IMR-90 (cell line): ENCODE results near the gene HMGN4. TPM values are rescaled to one million over a fixed set of nuclear protein-coding genes. Genes with fewer than 3 reads are reported as not detected.
A peak's percentile ranks its signal among the peaks of the same experiment; 100 is the strongest.

ENCODE experiments used
- ATAC-seq: fragments of 200-7000 bp; cut with Tn5 transposase; 2 replicates; pipeline ENCODE4 v1.9.1; 2020; ENCODE audit warnings: low read depth, mild to moderate bottlenecking, moderate library complexity
- BruUV-seq: library from RNA; stranded (reverse); fragments of 400-500 nt; replicated peaks from 2 replicates; lab custom pipeline; 2021; lab: Mats Ljungman, UMichigan
- CTCF ChIA-PET: fragments of 300-600 bp; formaldehyde crosslinking; extraction: SDS; loops from one replicate; lab custom pipeline; 2021; ENCODE audit warnings: antibody characterized with exemption; lab: Yijun Ruan, JAX
- POLR2A ChIA-PET: fragments of 300-600 bp; sonication (Branson Sonifier 250); formaldehyde crosslinking; loops from one replicate; lab custom pipeline; 2022; ENCODE audit warnings: antibody characterized with exemption; ENCODE audit not compliant: unreplicated experiment; lab: Charles Lee
- DNase-seq: peaks from one replicate; pipeline ENCODE4 v3.0.0; 2013
- H2AFZ ChIP-seq: replicated peaks from 2 replicates; pipeline ENCODE3; 2013; ENCODE audit warnings: low read length, mild to moderate bottlenecking; ENCODE audit not compliant: poor library complexity
- H2AK5ac ChIP-seq: 2 replicates; pipeline ENCODE4 v1.6.1; 2013; ENCODE audit warnings: low read depth, low read length, inconsistent platforms
- H2AK9ac ChIP-seq: replicated peaks from 2 replicates; pipeline ENCODE3; 2013; ENCODE audit warnings: mild to moderate bottlenecking, low read depth, low read length, moderate library complexity; ENCODE audit not compliant: poor library complexity
- H2BK120ac ChIP-seq: 2 replicates; pipeline ENCODE4 v1.6.1; 2013; ENCODE audit warnings: low read depth, low read length, inconsistent platforms
- H2BK15ac ChIP-seq: 3 replicates; pipeline ENCODE4 v1.6.1; 2013; ENCODE audit warnings: low read depth, low read length, inconsistent platforms
- H2BK20ac ChIP-seq: 2 replicates; pipeline ENCODE4 v1.6.1; 2013; ENCODE audit warnings: low read depth, mild to moderate bottlenecking, inconsistent platforms, low read length, moderate library complexity
- H2BK5ac ChIP-seq: 2 replicates; pipeline ENCODE4 v1.6.1; 2013; ENCODE audit warnings: mild to moderate bottlenecking, low read depth, low read length, inconsistent platforms; ENCODE audit not compliant: poor library complexity, severe bottlenecking
- H3K14ac ChIP-seq: replicated peaks from 2 replicates; pipeline ENCODE4 v1.6.1; 2013; ENCODE audit warnings: low read depth, low read length, inconsistent platforms
- H3K18ac ChIP-seq: 2 replicates; pipeline ENCODE4 v1.6.1; 2013; ENCODE audit warnings: low read depth, low read length, control low read depth
- H3K23ac ChIP-seq: 2 replicates; pipeline ENCODE4 v1.6.1; 2013; ENCODE audit warnings: low read depth, low read length, inconsistent platforms
- H3K27ac ChIP-seq: 2 replicates; pipeline ENCODE4 v1.5.1; 2013; ENCODE audit warnings: mild to moderate bottlenecking, control low read depth, low read length; ENCODE audit not compliant: insufficient read depth
- H3K27me3 ChIP-seq: 2 replicates; pipeline ENCODE4 v1.6.1; 2013; ENCODE audit warnings: low read length; ENCODE audit not compliant: control insufficient read depth, insufficient read depth
- H3K36me3 ChIP-seq: 2 replicates; pipeline ENCODE4 v1.6.1; 2013; ENCODE audit warnings: low read length, mixed read lengths; ENCODE audit not compliant: control insufficient read depth, insufficient read depth
- H3K4ac ChIP-seq: 2 replicates; pipeline ENCODE4 v1.6.1; 2013; ENCODE audit warnings: low read depth, low read length, inconsistent platforms
- H3K4me1 ChIP-seq: 2 replicates; pipeline ENCODE4 v1.6.1; 2013; ENCODE audit warnings: low read length, mixed read lengths; ENCODE audit not compliant: control insufficient read depth, insufficient read depth
- H3K4me2 ChIP-seq: 2 replicates; pipeline ENCODE4 v1.6.1; 2013; ENCODE audit warnings: low read depth, mild to moderate bottlenecking, control low read depth, low read length, moderate library complexity
- H3K4me3 ChIP-seq: 2 replicates; pipeline ENCODE4 v1.5.1; 2013; ENCODE audit warnings: low read depth, mild to moderate bottlenecking, control low read depth, low read length, moderate library complexity; ENCODE audit not compliant: insufficient read depth
- H3K56ac ChIP-seq: 2 replicates; pipeline ENCODE4 v1.6.1; 2013; ENCODE audit warnings: low read length, inconsistent platforms; ENCODE audit not compliant: insufficient read depth; ENCODE audit errors: extremely low read depth
- H3K79me1 ChIP-seq, 2 experiments: 2 replicates each; pipeline ENCODE4 v1.6.1; 2013; ENCODE audit warnings: low read length in 2 of 2, inconsistent platforms in 1 of 2, low read depth in 1 of 2
- H3K9ac ChIP-seq: 2 replicates; pipeline ENCODE4 v1.6.1; 2013; ENCODE audit warnings: low read depth, low read length, control low read depth
- H3K9me1 ChIP-seq: 2 replicates; pipeline ENCODE4 v1.6.1; 2013; ENCODE audit warnings: low read length, inconsistent platforms; ENCODE audit not compliant: insufficient read depth
- H3K9me3 ChIP-seq: 2 replicates; pipeline ENCODE4 v1.6.1; 2013; ENCODE audit warnings: low read length; ENCODE audit not compliant: control insufficient read depth, insufficient read depth
- H4K20me1 ChIP-seq: 2 replicates; pipeline ENCODE4 v1.6.1; 2013; ENCODE audit warnings: low read length, inconsistent platforms; ENCODE audit not compliant: insufficient read depth
- H4K5ac ChIP-seq: 2 replicates; pipeline ENCODE4 v1.6.1; 2013; ENCODE audit warnings: mild to moderate bottlenecking, low read depth, low read length, control low read depth
- H4K8ac ChIP-seq, 2 experiments: 2 replicates each; pipeline ENCODE4 v1.6.1; 2013; ENCODE audit warnings: low read depth in 2 of 2, low read length in 2 of 2, control low read depth in 1 of 2, inconsistent platforms in 1 of 2
- H4K91ac ChIP-seq: 2 replicates; pipeline ENCODE4 v1.6.1; 2013; ENCODE audit warnings: low read depth, low read length, inconsistent platforms; ENCODE audit not compliant: insufficient read depth
- CEBPB ChIP-seq: IDR thresholded peaks from 2 replicates; pipeline ENCODE4 v1.6.1; 2012; ENCODE audit warnings: low read depth, low read length, improper control_type of control experiment
- CHD1 ChIP-seq: IDR thresholded peaks from 2 replicates; pipeline ENCODE4 v1.6.1; 2012; ENCODE audit warnings: low read depth, low read length, improper control_type of control experiment
- FOS ChIP-seq: fragments of 150-350 bp; IDR thresholded peaks from 2 replicates; pipeline ENCODE4 v1.6.1; 2016; ENCODE audit warnings: low read depth, low read length
- SMC3 ChIP-seq: fragments of 150-350 bp; IDR thresholded peaks from 2 replicates; pipeline ENCODE4 v1.6.1; 2016; ENCODE audit warnings: low read depth, mild to moderate bottlenecking, antibody characterized with exemption, low read length, moderate library complexity
- WGBS, 2 experiments: methylation state at CpG; one replicate each; pipeline versions ENCODE4 v1.1.5 to v1.1.7; 2013; ENCODE audit warnings: missing lambda C conversion rate in 2 of 2; ENCODE audit not compliant: insufficient read length in 1 of 2; ENCODE audit errors: extremely low coverage in 2 of 2; 5-methylcytosine and 5-hydroxymethylcytosine counted together
- dilution Hi-C: fragments of 300-500 bp; cut with HindIII; formaldehyde crosslinking; loops from one replicate; pipeline ENCODE4 v1.14.3; 2018; ENCODE audit warnings: low sequenced_read_pairs; ENCODE audit not compliant: unreplicated experiment
- in situ Hi-C: fragments of 300-500 bp; cut with MboI; formaldehyde crosslinking; loops from 3 replicates; pipeline ENCODE4 v1.14.3; 2019; ENCODE audit warnings: low sequenced_read_pairs, inconsistent platforms, mixed read lengths
- intact Hi-C: fragments of 100-400 bp; cut with micrococcal nuclease; formaldehyde crosslinking; loops from 2 replicates; pipeline ENCODE4 v1.10.0; 2022
- polyA plus RNA-seq, 3 experiments: library from polyadenylated mRNA; depleted of rRNA; stranded (reverse); fragments of >200 nt; gene quantifications; 2 replicates each; pipeline ENCODE4 v1.2.3, GENCODE V29; 2012; ENCODE audit warnings: low replicate concordance in 1 of 3
- total RNA-seq: library from RNA; depleted of rRNA; stranded (reverse); fragments of >200 nt; gene quantifications from 2 replicates; pipeline ENCODE4 v1.2.3, GENCODE V29; 2012

HMGN4 gene
- total and polyA plus RNA-seq, 2 of the 4 experiments (the other 2 are of a cell fraction) = 46.4 to 50.2 TPM

GRCh38 chr6:26594131-26594498, 55.9 kb downstream of the HMGN4 start:
- Histone ChIP-seq H3K27me3 (no peaks in the 10 kb centered on the region), H3K4me3 (no peak overlapping the region), H2BK120ac (no peak overlapping the region), H3K9me3 (no peaks in the 10 kb centered on the region), H3K14ac (no peak overlapping the region), H3K23ac (no peak overlapping the region), H2AK5ac (no peak overlapping the region), H3K27ac (no peak overlapping the region), H2AFZ (no peak overlapping the region), H3K79me1 (peaks cover 8 to 19% of the 10 kb centered on the region in 2 experiments; a peak in 3 of 4 replicates), H4K8ac (no peak overlapping the region), H3K36me3 (peaks cover 8% of the 10 kb centered on the region), H3K56ac (no peak overlapping the region), H3K18ac (no peak overlapping the region), H3K9me1 (no peaks in the 10 kb centered on the region; the same call in 1 of the 2 replicates), H2BK20ac (no peak overlapping the region), H3K4me2 (no peak overlapping the region), H3K9ac (no peak overlapping the region), H2BK5ac (no peak overlapping the region), H4K91ac (no peak overlapping the region), H3K4me1 (peaks cover 3% of the 10 kb centered on the region; the same call in 1 of the 2 replicates), H4K5ac (no peak overlapping the region), H2BK15ac (no peak overlapping the region), H3K4ac (no peak overlapping the region), H2AK9ac (no peak overlapping the region), H4K20me1 (no peaks in the 10 kb centered on the region)
- TF ChIP-seq CEBPB (peak; percentile 68), FOS (no peak), SMC3 (no peak), CHD1 (no peak)
- intact Hi-C loops (no loop called here), dilution Hi-C loops (no loop called here), in situ Hi-C loops (no loop called here)
- no TSS peak for BruUV-seq
- POLR2A ChIA-PET = no interaction called here
- DNase-seq (no peak), ATAC-seq (no peak)
- 61% methylated on average over 3 of the region's 6 CpGs; no CpG with 5 or more reads in 1 of the 2 experiments for WGBS, 2 experiments
- CTCF ChIA-PET = interaction anchor here (1.0 kb wide), 1 partner anchor 17 kb away, joined by 4 read pairs; no protein-coding TSS in a partner anchor
